DOHH2 (cell line): Measurements from ENCODE around the gene MET.

Experiments
- H3F3A ChIP-seq: fragments of 200-600 bp; sonication (generic), shearing (Covaris generic); 2 replicates; pipeline ENCODE4 v1.6.0; 2016; ENCODE audit warnings: antibody characterized with exemption, mild to moderate bottlenecking; ENCODE audit not compliant: control insufficient read depth, insufficient read depth
- H3K27ac ChIP-seq: fragments of 200-600 bp; sonication (generic); 2 replicates; pipeline ENCODE4 v1.5.1; 2014; ENCODE audit warnings: low read depth, mild to moderate bottlenecking, low read length, moderate library complexity
- H3K27me3 ChIP-seq: fragments of 200-600 bp; sonication (generic); 2 replicates; pipeline ENCODE4 v1.6.1; 2014; ENCODE audit warnings: mild to moderate bottlenecking, low read length, mixed read lengths; ENCODE audit not compliant: control insufficient read depth
- H3K36me3 ChIP-seq: fragments of 200-600 bp; sonication (generic); 2 replicates; pipeline ENCODE4 v1.6.1; 2014; ENCODE audit warnings: mild to moderate bottlenecking, low read length, moderate library complexity, mixed read lengths; ENCODE audit not compliant: control insufficient read depth
- H3K4me1 ChIP-seq: fragments of 200-600 bp; sonication (generic); 2 replicates; pipeline ENCODE4 v1.6.1; 2014; ENCODE audit warnings: mild to moderate bottlenecking, low read length, mixed read lengths; ENCODE audit not compliant: control insufficient read depth
- H3K4me2 ChIP-seq: fragments of 200-600 bp; sonication (generic); 2 replicates; pipeline ENCODE4 v1.6.0; 2014; ENCODE audit warnings: mild to moderate bottlenecking, low read length, moderate library complexity
- H3K4me3 ChIP-seq: fragments of 200-600 bp; sonication (generic); 2 replicates; pipeline ENCODE4 v1.5.1; 2014; ENCODE audit warnings: mild to moderate bottlenecking, low read length, mixed read lengths
- H3K79me2 ChIP-seq: fragments of 200-600 bp; sonication (generic); 2 replicates; pipeline ENCODE4 v1.6.1; 2014; ENCODE audit warnings: mild to moderate bottlenecking, low read length, mixed read lengths; ENCODE audit not compliant: control insufficient read depth
- H3K9me2 ChIP-seq: fragments of 200-600 bp; sonication (generic); replicated peaks from 2 replicates; pipeline ENCODE4 v1.6.1; 2014; ENCODE audit warnings: mild to moderate bottlenecking, low read length, mixed read lengths; ENCODE audit not compliant: control insufficient read depth
- H3K9me3 ChIP-seq: fragments of 200-600 bp; sonication (generic); 2 replicates; pipeline ENCODE4 v1.6.1; 2014; ENCODE audit warnings: antibody characterized with exemption, low read length, mixed read lengths; ENCODE audit not compliant: control insufficient read depth, insufficient read depth
- H4K20me1 ChIP-seq: fragments of 200-600 bp; sonication (generic); 2 replicates; pipeline ENCODE4 v1.6.0; 2014; ENCODE audit warnings: low read depth, mild to moderate bottlenecking, antibody characterized with exemption, low read length, moderate library complexity; ENCODE audit not compliant: control insufficient read depth, insufficient read depth
- EZH2phosphoT487 ChIP-seq: fragments of 200-600 bp; sonication (generic); IDR thresholded peaks from 2 replicates; pipeline ENCODE4 v1.6.1; 2017; ENCODE audit warnings: borderline replicate concordance, mild to moderate bottlenecking, antibody characterized with exemption, low read length, moderate library complexity, mixed read lengths
- TF ChIP-seq, protein P1 (sequence below): fragments of 200-600 bp; sonication (generic); IDR thresholded peaks from one replicate; pipeline ENCODE4 v1.5.1; 2014; ENCODE audit warnings: antibody characterized with exemption, mild to moderate bottlenecking, low read depth, low read length; ENCODE audit not compliant: poor library complexity, severe bottlenecking

Gene MET

DNA sequence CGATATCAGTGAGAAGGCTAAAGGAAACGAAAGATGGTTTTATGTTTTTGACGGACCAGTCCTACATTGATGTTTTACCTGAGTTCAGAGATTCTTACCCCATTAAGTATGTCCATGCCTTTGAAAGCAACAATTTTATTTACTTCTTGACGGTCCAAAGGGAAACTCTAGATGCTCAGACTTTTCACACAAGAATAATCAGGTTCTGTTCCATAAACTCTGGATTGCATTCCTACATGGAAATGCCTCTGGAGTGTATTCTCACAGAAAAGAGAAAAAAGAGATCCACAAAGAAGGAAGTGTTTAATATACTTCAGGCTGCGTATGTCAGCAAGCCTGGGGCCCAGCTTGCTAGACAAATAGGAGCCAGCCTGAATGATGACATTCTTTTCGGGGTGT lies 27.7 kb downstream of the MET start:
- Histone ChIP-seq H4K20me1 (no peaks in the 10 kb centered on the region), H3K36me3 (no peaks in the 10 kb centered on the region), H3K4me1 (no peaks in the 10 kb centered on the region), H3K4me3 (no peak overlapping the region), H3K4me2 (no peak overlapping the region), H3K27ac (no peak overlapping the region), H3K9me3 (no peaks in the 10 kb centered on the region), H3K27me3 (no peaks in the 10 kb centered on the region), H3K9me2 (no peaks in the 10 kb centered on the region), H3F3A (no peaks in the 10 kb centered on the region), H3K79me2 (no peaks in the 10 kb centered on the region)
- TF ChIP-seq, protein P1, sequence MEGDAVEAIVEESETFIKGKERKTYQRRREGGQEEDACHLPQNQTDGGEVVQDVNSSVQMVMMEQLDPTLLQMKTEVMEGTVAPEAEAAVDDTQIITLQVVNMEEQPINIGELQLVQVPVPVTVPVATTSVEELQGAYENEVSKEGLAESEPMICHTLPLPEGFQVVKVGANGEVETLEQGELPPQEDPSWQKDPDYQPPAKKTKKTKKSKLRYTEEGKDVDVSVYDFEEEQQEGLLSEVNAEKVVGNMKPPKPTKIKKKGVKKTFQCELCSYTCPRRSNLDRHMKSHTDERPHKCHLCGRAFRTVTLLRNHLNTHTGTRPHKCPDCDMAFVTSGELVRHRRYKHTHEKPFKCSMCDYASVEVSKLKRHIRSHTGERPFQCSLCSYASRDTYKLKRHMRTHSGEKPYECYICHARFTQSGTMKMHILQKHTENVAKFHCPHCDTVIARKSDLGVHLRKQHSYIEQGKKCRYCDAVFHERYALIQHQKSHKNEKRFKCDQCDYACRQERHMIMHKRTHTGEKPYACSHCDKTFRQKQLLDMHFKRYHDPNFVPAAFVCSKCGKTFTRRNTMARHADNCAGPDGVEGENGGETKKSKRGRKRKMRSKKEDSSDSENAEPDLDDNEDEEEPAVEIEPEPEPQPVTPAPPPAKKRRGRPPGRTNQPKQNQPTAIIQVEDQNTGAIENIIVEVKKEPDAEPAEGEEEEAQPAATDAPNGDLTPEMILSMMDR = no peak
- TF ChIP-seq EZH2phosphoT487 = no peak

DNA sequence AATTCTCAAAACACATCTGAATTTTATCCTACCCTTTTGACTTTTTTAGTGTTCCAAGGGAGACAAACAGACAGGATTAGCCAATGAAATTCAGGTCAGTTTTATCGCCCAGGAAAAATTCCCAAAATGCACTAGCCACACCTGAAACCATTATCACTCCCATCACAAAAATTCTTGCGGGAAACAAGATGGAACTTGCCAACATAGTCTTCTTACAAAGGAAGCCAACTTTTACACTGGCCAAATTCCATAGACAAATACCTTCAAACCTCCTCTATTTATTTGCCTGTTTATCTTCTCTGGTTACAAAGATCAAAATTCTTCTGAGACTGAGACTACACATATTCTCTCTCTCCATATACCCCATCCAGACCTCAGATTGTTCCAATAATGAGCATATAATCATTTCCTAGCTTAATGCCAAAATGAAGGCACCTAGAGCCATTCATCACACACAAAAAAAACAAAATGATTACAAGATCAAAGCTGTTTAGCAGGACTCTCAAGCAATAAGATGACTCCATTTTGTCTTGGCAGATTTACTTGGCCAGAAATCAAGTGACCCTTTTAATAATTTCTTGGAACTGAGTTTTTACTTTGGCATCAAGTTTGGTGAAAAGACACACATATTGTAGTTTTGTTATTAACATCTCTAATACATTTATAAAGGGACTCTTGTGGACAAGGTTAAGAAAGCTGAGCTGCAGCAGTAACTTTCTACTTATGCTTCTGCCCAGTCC lies 30.2 kb downstream of the MET start:
- no peaks in the 10 kb centered on the region for H3K27me3 ChIP-seq
- no peak overlapping the region for H3K27ac ChIP-seq
- H3K36me3 ChIP-seq = no peaks in the 10 kb centered on the region
- H3K4me2 ChIP-seq = no peak overlapping the region
- H3K4me3 ChIP-seq = no peak overlapping the region
- no peaks in the 10 kb centered on the region for H3K9me3 ChIP-seq
- no peaks in the 10 kb centered on the region for H3F3A ChIP-seq
- no peak for TF ChIP-seq EZH2phosphoT487
- TF ChIP-seq, protein P1 = no peak
- no peaks in the 10 kb centered on the region for H3K4me1 ChIP-seq
- H4K20me1 ChIP-seq = no peaks in the 10 kb centered on the region
- no peaks in the 10 kb centered on the region for H3K79me2 ChIP-seq
- no peaks in the 10 kb centered on the region for H3K9me2 ChIP-seq

DNA sequence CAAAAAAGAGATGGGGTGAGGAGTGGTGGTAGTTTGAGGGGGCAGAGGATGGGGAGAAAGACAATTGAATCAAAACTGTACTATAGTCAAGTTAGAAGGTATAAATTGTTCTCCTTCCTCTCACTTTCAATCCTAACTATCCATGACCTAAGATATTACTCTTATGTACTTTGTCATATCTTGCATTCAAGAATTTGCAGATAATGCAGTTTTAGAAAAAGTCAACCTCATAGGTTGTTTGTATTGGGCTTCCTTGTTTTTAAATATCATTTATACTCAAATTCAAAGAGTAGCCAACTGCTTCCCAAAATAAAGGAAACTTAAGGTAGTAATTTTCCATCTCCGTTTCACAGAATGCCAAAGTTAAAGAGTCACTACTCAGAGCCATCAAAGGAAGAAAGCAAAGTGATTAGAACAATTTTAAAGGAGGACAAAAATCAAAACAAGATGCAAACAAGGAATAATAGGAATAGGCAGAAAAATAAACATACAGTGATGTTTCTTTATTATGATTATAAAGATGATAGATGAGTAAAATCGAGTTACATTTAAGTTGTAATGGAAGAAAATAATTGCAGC lies 32.7 kb downstream of the MET start:
- no peaks in the 10 kb centered on the region for H3F3A ChIP-seq
- no peaks in the 10 kb centered on the region for H3K36me3 ChIP-seq
- H3K4me3 ChIP-seq = no peak overlapping the region
- no peak overlapping the region for H3K27ac ChIP-seq
- H3K9me2 ChIP-seq = no peaks in the 10 kb centered on the region
- no peaks in the 10 kb centered on the region for H3K9me3 ChIP-seq
- no peak for TF ChIP-seq EZH2phosphoT487
- TF ChIP-seq, protein P1 = no peak
- no peaks in the 10 kb centered on the region for H3K27me3 ChIP-seq
- peaks cover 4% of the 10 kb centered on the region; the same call in 1 of the 2 replicates for H3K4me1 ChIP-seq
- no peak overlapping the region for H3K4me2 ChIP-seq
- H4K20me1 ChIP-seq = no peaks in the 10 kb centered on the region
- no peaks in the 10 kb centered on the region for H3K79me2 ChIP-seq
